ENCODE measurements around the gene ADGRG3.
A peak's percentile ranks its signal among the peaks of the same experiment; 100 is the strongest.

The ADGRG3 gene

GRCh38 chr16:57692636-57693035 is 24.5 kb downstream of the ADGRG3 start:
- Histone ChIP-seq H3K36me3 (ENCODE audit: control insufficient read depth, insufficient read depth, low read length) (no peaks in the 10 kb centered on the region), H3K9me3 (ENCODE audit: control insufficient read depth, low read length) (no peaks in the 10 kb centered on the region), H3K4me1 (ENCODE audit: control insufficient read depth, insufficient read depth, low read length) (peaks cover 6% of the 10 kb centered on the region), H3K27ac (ENCODE audit: insufficient read depth, low read depth, low read length, poor library complexity, severe bottlenecking) (no peak overlapping the region), H3K27me3 (ENCODE audit: control insufficient read depth, insufficient read depth, low read length, poor library complexity, severe bottlenecking) (no peaks in the 10 kb centered on the region), H3K4me3 (ENCODE audit: insufficient read depth, low read depth, low read length) (no peak overlapping the region)
- 68 to 75% methylated on average over 2 of the region's 2 CpGs for WGBS, 2 experiments

- H3K36me3 ChIP-seq (ENCODE audit: control insufficient read depth, insufficient read depth, low read length): no peaks in the 10 kb centered on the region
- no peak overlapping the region for H3K4me3 ChIP-seq (ENCODE audit: insufficient read depth, low read depth, low read length)
- WGBS, 2 experiments: 76 to 82% methylated on average over 4 of the region's 4 CpGs
- no peak overlapping the region for H3K27ac ChIP-seq (ENCODE audit: insufficient read depth, low read depth, low read length, poor library complexity, severe bottlenecking)
- H3K9me3 ChIP-seq (ENCODE audit: control insufficient read depth, low read length): no peaks in the 10 kb centered on the region
- H3K4me1 ChIP-seq (ENCODE audit: control insufficient read depth, insufficient read depth, low read length): peaks cover 6% of the 10 kb centered on the region
- H3K27me3 ChIP-seq (ENCODE audit: control insufficient read depth, insufficient read depth, low read length, poor library complexity, severe bottlenecking): no peaks in the 10 kb centered on the region
Measured at GRCh38 chr16:57693550-57693949, 25.4 kb downstream of the ADGRG3 start.

GRCh38 chr16:57694231-57694724 is 26.2 kb downstream of the ADGRG3 start:
- Histone ChIP-seq H3K4me1 (ENCODE audit: control insufficient read depth, insufficient read depth, low read length) (peaks cover 3% of the 10 kb centered on the region), H3K9me3 (ENCODE audit: control insufficient read depth, low read length) (no peaks in the 10 kb centered on the region), H3K4me3 (ENCODE audit: insufficient read depth, low read depth, low read length) (no peak overlapping the region), H3K36me3 (ENCODE audit: control insufficient read depth, insufficient read depth, low read length) (no peaks in the 10 kb centered on the region), H3K27me3 (ENCODE audit: control insufficient read depth, insufficient read depth, low read length, poor library complexity, severe bottlenecking) (no peaks in the 10 kb centered on the region), H3K27ac (ENCODE audit: insufficient read depth, low read depth, low read length, poor library complexity, severe bottlenecking) (no peak overlapping the region)
- WGBS, 2 experiments: 64 to 68% methylated on average over 10 of the region's 10 CpGs

- no peaks in the 10 kb centered on the region for H3K4me1 ChIP-seq (ENCODE audit: control insufficient read depth, insufficient read depth, low read length)
- no peaks in the 10 kb centered on the region for H3K9me3 ChIP-seq (ENCODE audit: control insufficient read depth, low read length)
- H3K36me3 ChIP-seq (ENCODE audit: control insufficient read depth, insufficient read depth, low read length): no peaks in the 10 kb centered on the region
- no peaks in the 10 kb centered on the region for H3K27me3 ChIP-seq (ENCODE audit: control insufficient read depth, insufficient read depth, low read length, poor library complexity, severe bottlenecking)
- peak within 1 kb of the TSS; percentile 27 for H3K4me3 ChIP-seq (ENCODE audit: insufficient read depth, low read depth, low read length)
- H3K27ac ChIP-seq (ENCODE audit: insufficient read depth, low read depth, low read length, poor library complexity, severe bottlenecking): no peak within 1 kb of the TSS
- WGBS, 2 experiments: 41 to 42% methylated on average over 8 of the region's 8 CpGs
Measured at GRCh38 chr16:57694725-57695679, 26.9 kb downstream of the ADGRG3 start, which contains the start of gene DRC7. DRC7 (plus strand) TSS chr16:57694806; CDS start chr16:57697950, 3,144 bp downstream.

GRCh38 chr16:57695680-57696069 is 27.6 kb downstream of the ADGRG3 start:
- Histone ChIP-seq H3K27me3 (ENCODE audit: control insufficient read depth, insufficient read depth, low read length, poor library complexity, severe bottlenecking) (no peaks in the 10 kb centered on the region), H3K4me3 (ENCODE audit: insufficient read depth, low read depth, low read length) (no peak overlapping the region), H3K9me3 (ENCODE audit: control insufficient read depth, low read length) (no peaks in the 10 kb centered on the region), H3K36me3 (ENCODE audit: control insufficient read depth, insufficient read depth, low read length) (no peaks in the 10 kb centered on the region), H3K27ac (ENCODE audit: insufficient read depth, low read depth, low read length, poor library complexity, severe bottlenecking) (no peak overlapping the region), H3K4me1 (ENCODE audit: control insufficient read depth, insufficient read depth, low read length) (peaks cover 3% of the 10 kb centered on the region)
- 87 to 89% methylated on average over 5 of the region's 5 CpGs for WGBS, 2 experiments

- Histone ChIP-seq H3K9me3 (ENCODE audit: control insufficient read depth, low read length) (no peaks in the 10 kb centered on the region), H3K4me3 (ENCODE audit: insufficient read depth, low read depth, low read length) (no peak overlapping the region), H3K27me3 (ENCODE audit: control insufficient read depth, insufficient read depth, low read length, poor library complexity, severe bottlenecking) (no peaks in the 10 kb centered on the region), H3K27ac (ENCODE audit: insufficient read depth, low read depth, low read length, poor library complexity, severe bottlenecking) (no peak overlapping the region), H3K4me1 (ENCODE audit: control insufficient read depth, insufficient read depth, low read length) (peaks cover 9% of the 10 kb centered on the region), H3K36me3 (ENCODE audit: control insufficient read depth, insufficient read depth, low read length) (no peaks in the 10 kb centered on the region)
- 93 to 96% methylated on average over 7 of the region's 7 CpGs for WGBS, 2 experiments
Measured at GRCh38 chr16:57696240-57696639, 28.1 kb downstream of the ADGRG3 start.

GRCh38 chr16:57697896-57698537 is 29.9 kb downstream of the ADGRG3 start:
- Histone ChIP-seq H3K4me3 (ENCODE audit: insufficient read depth, low read depth, low read length) (no peak overlapping the region), H3K36me3 (ENCODE audit: control insufficient read depth, insufficient read depth, low read length) (no peaks in the 10 kb centered on the region), H3K9me3 (ENCODE audit: control insufficient read depth, low read length) (no peaks in the 10 kb centered on the region), H3K27ac (ENCODE audit: insufficient read depth, low read depth, low read length, poor library complexity, severe bottlenecking) (no peak overlapping the region), H3K27me3 (ENCODE audit: control insufficient read depth, insufficient read depth, low read length, poor library complexity, severe bottlenecking) (no peaks in the 10 kb centered on the region), H3K4me1 (ENCODE audit: control insufficient read depth, insufficient read depth, low read length) (peaks cover 12% of the 10 kb centered on the region)
- WGBS, 2 experiments: 94 to 95% methylated on average over 14 to 17 of the region's 17 CpGs

- no peaks in the 10 kb centered on the region for H3K36me3 ChIP-seq (ENCODE audit: control insufficient read depth, insufficient read depth, low read length)
Measured at GRCh38 chr16:57698812-57699405, 30.8 kb downstream of the ADGRG3 start.

GRCh38 chr16:57699481-57699880 is 31.4 kb downstream of the ADGRG3 start:
- Histone ChIP-seq H3K9me3 (ENCODE audit: control insufficient read depth, low read length) (no peaks in the 10 kb centered on the region), H3K4me1 (ENCODE audit: control insufficient read depth, insufficient read depth, low read length) (peaks cover 12% of the 10 kb centered on the region), H3K27ac (ENCODE audit: insufficient read depth, low read depth, low read length, poor library complexity, severe bottlenecking) (no peak overlapping the region), H3K27me3 (ENCODE audit: control insufficient read depth, insufficient read depth, low read length, poor library complexity, severe bottlenecking) (no peaks in the 10 kb centered on the region), H3K36me3 (ENCODE audit: control insufficient read depth, insufficient read depth, low read length) (no peaks in the 10 kb centered on the region), H3K4me3 (ENCODE audit: insufficient read depth, low read depth, low read length) (no peak overlapping the region)
- 95 to 97% methylated on average over 3 of the region's 3 CpGs for WGBS, 2 experiments

More at GRCh38 chr16:57698812-57699405, 30.8 kb downstream of the ADGRG3 start:
- H3K4me1 ChIP-seq (ENCODE audit: control insufficient read depth, insufficient read depth, low read length): peaks cover 12% of the 10 kb centered on the region
- H3K9me3 ChIP-seq (ENCODE audit: control insufficient read depth, low read length): no peaks in the 10 kb centered on the region
- no peaks in the 10 kb centered on the region for H3K27me3 ChIP-seq (ENCODE audit: control insufficient read depth, insufficient read depth, low read length, poor library complexity, severe bottlenecking)
- no peak overlapping the region for H3K27ac ChIP-seq (ENCODE audit: insufficient read depth, low read depth, low read length, poor library complexity, severe bottlenecking)
- WGBS, 2 experiments: 91 to 94% methylated on average over 16 of the region's 16 CpGs
- no peak overlapping the region for H3K4me3 ChIP-seq (ENCODE audit: insufficient read depth, low read depth, low read length)

GRCh38 chr16:57699899-57700298 is 31.8 kb downstream of the ADGRG3 start:
- Histone ChIP-seq H3K4me3 (ENCODE audit: insufficient read depth, low read depth, low read length) (no peak overlapping the region), H3K36me3 (ENCODE audit: control insufficient read depth, insufficient read depth, low read length) (no peaks in the 10 kb centered on the region), H3K27me3 (ENCODE audit: control insufficient read depth, insufficient read depth, low read length, poor library complexity, severe bottlenecking) (no peaks in the 10 kb centered on the region), H3K4me1 (ENCODE audit: control insufficient read depth, insufficient read depth, low read length) (peaks cover 12% of the 10 kb centered on the region), H3K27ac (ENCODE audit: insufficient read depth, low read depth, low read length, poor library complexity, severe bottlenecking) (no peak overlapping the region), H3K9me3 (ENCODE audit: control insufficient read depth, low read length) (no peaks in the 10 kb centered on the region)
- whole genome bisulfite sequencing, 2 experiments: 94 to 95% methylated on average over 7 of the region's 7 CpGs

Data from ectodermal cell (in vitro differentiated cells).